HCT116 (cell line): ENCODE results near the gene MAPK10. TPM values are rescaled to one million over a fixed set of nuclear protein-coding genes. Genes with fewer than 3 reads are reported as not detected.

Source experiments
- ATAC-seq: fragments of 200-7000 bp; cut with Tn5 transposase; 2 replicates; pipeline ENCODE4 v1.9.1; 2020; ENCODE audit warnings: mild to moderate bottlenecking, moderate library complexity
- BruUV-seq: library from RNA; stranded (reverse); fragments of 400-500 nt; replicated peaks from 2 replicates; lab custom pipeline; 2021; lab: Mats Ljungman, UMichigan
- CTCF ChIA-PET: fragments of 300-600 bp; sonication (Branson Sonifier 250); formaldehyde crosslinking; loops from one replicate; lab custom pipeline; 2021; ENCODE audit warnings: antibody characterized with exemption; lab: Charles Lee
- POLR2A ChIA-PET: fragments of 300-600, 350-600 bp; sonication (Branson Sonifier 250); formaldehyde crosslinking; loops from one replicate; lab custom pipeline; 2021; ENCODE audit warnings: antibody characterized with exemption; lab: Charles Lee
- RAD21 ChIA-PET, 2 experiments: fragments of 300-600 bp; sonication (Branson Sonifier 250); formaldehyde crosslinking; loops; one replicate each; lab custom pipeline; 2023; ENCODE audit warnings: low total read pairs in 2 of 2; ENCODE audit not compliant: uncharacterized antibody in 2 of 2, unreplicated experiment in 2 of 2, low non-redundant PET in 1 of 2; lab: Charles Lee
- DNase-seq: peaks from one replicate; pipeline ENCODE4 v3.0.0-alpha.2; 2010; ENCODE audit warnings: low read depth, low spot score
- H2AFZ ChIP-seq: fragments of 200-600 bp; shearing (Covaris generic), sonication (generic); 2 replicates; pipeline ENCODE4 v1.6.1; 2017; ENCODE audit warnings: low read depth, mixed run types, mixed read lengths, antibody characterized with exemption, low read length; ENCODE audit not compliant: poor library complexity, severe bottlenecking
- H3K27ac ChIP-seq: 2 replicates; pipeline ENCODE4 v1.5.1; 2012; ENCODE audit warnings: low read depth, low read length
- H3K27me3 ChIP-seq: fragments of 200-600 bp; sonication (generic); 2 replicates; pipeline ENCODE4 v1.6.1; 2016; ENCODE audit warnings: mixed run types, low read length, mixed read lengths; ENCODE audit not compliant: insufficient read depth
- H3K36me3 ChIP-seq, 2 experiments: fragments of 200-500 bp in 1 of 2; fragments of 200-600 bp in 1 of 2; sonication (Bioruptor generic) in 1 of 2; sonication (generic) in 1 of 2; 2 replicates each; pipeline versions ENCODE4 v1.5.1 to v1.6.1; 2014 to 2016; ENCODE audit warnings: low read length in 2 of 2, inconsistent platforms in 1 of 2, mixed read lengths in 1 of 2, mixed run types in 1 of 2; ENCODE audit not compliant: insufficient read depth in 2 of 2, control insufficient read depth in 1 of 2
- H3K4me1 ChIP-seq, 2 experiments: fragments of 200-600 bp in 1 of 2; sonication (generic) in 1 of 2; 2 replicates each; pipeline versions ENCODE4 v1.5.1 to v1.6.1; 2012 to 2017; ENCODE audit warnings: low read length in 2 of 2, inconsistent platforms in 1 of 2, mild to moderate bottlenecking in 1 of 2, mixed read lengths in 1 of 2, mixed run types in 1 of 2, moderate library complexity in 1 of 2; ENCODE audit not compliant: insufficient read depth in 2 of 2, control insufficient read depth in 1 of 2
- H3K4me2 ChIP-seq: fragments of 200-600 bp; sonication (generic); 2 replicates; pipeline ENCODE4 v1.6.1; 2017; ENCODE audit warnings: mixed run types, low read length, mixed read lengths
- H3K4me3 ChIP-seq, 2 experiments: fragments of 200-600 bp in 1 of 2; sonication (generic) in 1 of 2; replicated peaks in 1 of 2; 2 replicates each; pipeline ENCODE4 v1.5.1; 2011 to 2016; ENCODE audit warnings: low read length in 2 of 2, control low read depth in 1 of 2, low read depth in 1 of 2, mild to moderate bottlenecking in 1 of 2, mixed read lengths in 1 of 2, mixed run types in 1 of 2
- H3K79me2 ChIP-seq: fragments of 200-600 bp; sonication (generic); 2 replicates; pipeline ENCODE4 v1.6.1; 2017; ENCODE audit warnings: mild to moderate bottlenecking, mixed run types, low read length, moderate library complexity, mixed read lengths; ENCODE audit not compliant: insufficient read depth
- H3K9ac ChIP-seq: fragments of 200-600 bp; sonication (generic); 2 replicates; pipeline ENCODE4 v1.6.1; 2016; ENCODE audit warnings: low read length, mixed read lengths
- H3K9me2 ChIP-seq: fragments of 200-600 bp; sonication (generic), shearing (Covaris generic); 2 replicates; pipeline ENCODE4 v1.6.1; 2017; ENCODE audit warnings: mixed run types, mild to moderate bottlenecking, moderate library complexity; ENCODE audit not compliant: insufficient read depth
- H3K9me3 ChIP-seq, 2 experiments: fragments of 200-500 bp in 1 of 2; fragments of 200-600 bp in 1 of 2; sonication (Bioruptor generic) in 1 of 2; sonication (generic) in 1 of 2; 2 replicates each; pipeline ENCODE4 v1.6.1; 2014 to 2017; ENCODE audit warnings: low read length in 2 of 2, mixed read lengths in 2 of 2, inconsistent platforms in 1 of 2, low read depth in 1 of 2, mild to moderate bottlenecking in 1 of 2, mixed run types in 1 of 2, moderate library complexity in 1 of 2; ENCODE audit not compliant: control insufficient read depth in 1 of 2, insufficient read depth in 1 of 2
- H4K20me1 ChIP-seq: fragments of 200-600 bp; sonication (generic), shearing (Covaris generic); 2 replicates; pipeline ENCODE4 v1.6.1; 2017; ENCODE audit warnings: mixed run types, mild to moderate bottlenecking, moderate library complexity; ENCODE audit not compliant: insufficient read depth
- CTCF ChIP-seq, 3 experiments: fragments of 200-600 bp in 1 of 3; sonication (generic) in 1 of 3; IDR thresholded peaks in 2 of 3; conservative IDR thresholded peaks in 1 of 3; 2 replicates each; pipeline ENCODE4 v1.5.1; 2012 to 2017; ENCODE audit warnings: low read depth in 2 of 3, low read length in 2 of 3, antibody characterized with exemption in 1 of 3, borderline replicate concordance in 1 of 3, control low read depth in 1 of 3, mild to moderate bottlenecking in 1 of 3, mixed read lengths in 1 of 3, mixed run types in 1 of 3, moderate library complexity in 1 of 3; ENCODE audit not compliant: insufficient read depth in 1 of 3
- EZH2 ChIP-seq: fragments of 200-600 bp; sonication (generic); IDR thresholded peaks from 2 replicates; pipeline ENCODE4 v1.6.1; 2017; ENCODE audit warnings: antibody characterized with exemption, mixed run types
- FOSL1 ChIP-seq: IDR thresholded peaks from 2 replicates; pipeline ENCODE4 v1.6.1; 2012; ENCODE audit warnings: low read depth
- JUND ChIP-seq: IDR thresholded peaks from 2 replicates; pipeline ENCODE4 v1.6.1; 2012
- POLR2A ChIP-seq: IDR thresholded peaks from 2 replicates; pipeline ENCODE4 v1.7.0; 2011; ENCODE audit warnings: borderline replicate concordance; ENCODE audit not compliant: insufficient read depth, insufficient read length; ENCODE audit errors: extremely low read depth
- SIN3A ChIP-seq: IDR thresholded peaks from 2 replicates; pipeline ENCODE4 v1.6.1; 2012; ENCODE audit warnings: low read depth
- SRF ChIP-seq: IDR thresholded peaks from 2 replicates; pipeline ENCODE4 v1.6.1; 2012; ENCODE audit warnings: low read depth
- YY1 ChIP-seq: IDR thresholded peaks from 2 replicates; pipeline ENCODE4 v1.6.1; 2011; ENCODE audit warnings: low read length, low read depth, moderate library complexity, mild to moderate bottlenecking; ENCODE audit not compliant: insufficient replicate concordance; ENCODE audit errors: extremely low read depth
- intact Hi-C: fragments of 100-400 bp; cut with micrococcal nuclease; formaldehyde crosslinking; loops from 2 replicates; pipeline ENCODE4 v1.10.0; 2022
- total RNA-seq: library from RNA; stranded (reverse); gene quantifications from one replicate; pipeline ENCODE4 v1.2.1, GENCODE V29; 2021; ENCODE audit not compliant: unreplicated experiment

The MAPK10 gene
- total RNA-seq, 1 experiment from 2014 or later: 0.52 TPM

- TF ChIP-seq YY1: no peak
- no peak for TF ChIP-seq POLR2A
- no peak for TF ChIP-seq CTCF (IDR thresholded peaks at IDR 0.05 in 2 of 3, conservative IDR thresholded peaks at IDR 0.05 in 1 of 3; ENCODE audit: borderline replicate concordance in 1 of 3, insufficient read depth in 1 of 3, low read depth in 2 of 3, low read length in 2 of 3)
- no peak for TF ChIP-seq SRF
Observed at GRCh38 chr4:86091201-86091600, 268.7 kb downstream of the MAPK10 start (continued).

- no peak for DNase-seq
- no peaks in the 10 kb centered on the region for H3K36me3 ChIP-seq
- no peak for TF ChIP-seq JUND
- TF ChIP-seq SIN3A: no peak
- no peak for TF ChIP-seq FOSL1
- no peak for TF ChIP-seq EZH2
- H3K9me2 ChIP-seq: 0 out of 2 replicates have a peak, but pooled peaks cover 3% of the 10 kb centered on the region
- intact Hi-C loops: no loop called here
- POLR2A ChIA-PET: no interaction called here
- H3K9ac ChIP-seq: no peak overlapping the region
- H2AFZ ChIP-seq: peak overlapping the region; percentile 3
- CTCF ChIA-PET: no interaction called here
- no peaks in the 10 kb centered on the region for H3K79me2 ChIP-seq
- H3K4me1 ChIP-seq: peaks cover 0 to 4% of the 10 kb centered on the region in 2 experiments; a peak in 1 of 4 replicates
- BruUV-seq: no TSS peak
- no peak overlapping the region for H3K4me3 ChIP-seq
- no peak for ATAC-seq
- H3K27me3 ChIP-seq: no peaks in the 10 kb centered on the region
- H4K20me1 ChIP-seq: no peaks in the 10 kb centered on the region
- H3K4me2 ChIP-seq: no peak overlapping the region
- H3K9me3 ChIP-seq: no peaks in the 10 kb centered on the region
- RAD21 ChIA-PET: no interaction called here
- H3K27ac ChIP-seq: no peak overlapping the region
Observed at GRCh38 chr4:86089781-86090323, 270.0 kb downstream of the MAPK10 start.
